Measurements from ENCODE around the gene HIGD2B.

DNA sequence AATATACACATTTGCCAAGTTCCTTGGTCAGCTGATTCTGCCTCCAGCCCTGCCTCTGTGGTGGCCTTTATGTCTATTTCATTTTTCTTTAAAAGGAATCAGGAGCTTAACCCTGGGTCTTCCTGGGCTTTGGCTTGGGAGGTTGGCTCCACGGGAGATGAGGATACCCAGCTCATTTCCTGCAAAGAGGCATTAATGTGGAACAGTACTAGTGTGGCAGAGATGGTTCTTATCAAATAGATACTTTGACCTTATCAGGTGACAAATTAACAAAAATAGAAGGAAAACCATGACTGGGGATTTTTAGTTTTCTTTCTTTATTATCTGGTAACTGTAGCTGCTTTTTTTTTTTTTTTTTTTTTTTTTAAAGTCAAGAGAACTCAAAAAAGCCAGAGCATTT, 42.8 kb upstream of the HIGD2B start:
- no peak for TF ChIP-seq TP53 (CRISPR knock-in tag; IDR thresholded peaks at IDR 0.05)
- no peak for TF ChIP-seq MAZ (IDR thresholded peaks at IDR 0.05; ENCODE audit: borderline replicate concordance, low read depth, low read length)
- TF ChIP-seq, protein P1, sequence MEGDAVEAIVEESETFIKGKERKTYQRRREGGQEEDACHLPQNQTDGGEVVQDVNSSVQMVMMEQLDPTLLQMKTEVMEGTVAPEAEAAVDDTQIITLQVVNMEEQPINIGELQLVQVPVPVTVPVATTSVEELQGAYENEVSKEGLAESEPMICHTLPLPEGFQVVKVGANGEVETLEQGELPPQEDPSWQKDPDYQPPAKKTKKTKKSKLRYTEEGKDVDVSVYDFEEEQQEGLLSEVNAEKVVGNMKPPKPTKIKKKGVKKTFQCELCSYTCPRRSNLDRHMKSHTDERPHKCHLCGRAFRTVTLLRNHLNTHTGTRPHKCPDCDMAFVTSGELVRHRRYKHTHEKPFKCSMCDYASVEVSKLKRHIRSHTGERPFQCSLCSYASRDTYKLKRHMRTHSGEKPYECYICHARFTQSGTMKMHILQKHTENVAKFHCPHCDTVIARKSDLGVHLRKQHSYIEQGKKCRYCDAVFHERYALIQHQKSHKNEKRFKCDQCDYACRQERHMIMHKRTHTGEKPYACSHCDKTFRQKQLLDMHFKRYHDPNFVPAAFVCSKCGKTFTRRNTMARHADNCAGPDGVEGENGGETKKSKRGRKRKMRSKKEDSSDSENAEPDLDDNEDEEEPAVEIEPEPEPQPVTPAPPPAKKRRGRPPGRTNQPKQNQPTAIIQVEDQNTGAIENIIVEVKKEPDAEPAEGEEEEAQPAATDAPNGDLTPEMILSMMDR (IDR thresholded peaks at IDR 0.05), result no peak
- TF ChIP-seq JUN (IDR thresholded peaks at IDR 0.05), result no peak
- TF ChIP-seq ZFP36 (IDR thresholded peaks at IDR 0.05; ENCODE audit: borderline replicate concordance, partially characterized antibody), result no peak
- TF ChIP-seq POLR2A (IDR thresholded peaks at IDR 0.05; ENCODE audit: low read length), result no peak
- no peak for TF ChIP-seq FOSL2 (IDR thresholded peaks at IDR 0.05)
- no peak for TF ChIP-seq FOSL2 (CRISPR knock-in tag; IDR thresholded peaks at IDR 0.05)
- no peak for TF ChIP-seq CHD2 (IDR thresholded peaks at IDR 0.05; ENCODE audit: low read length, partially characterized antibody)
- TF ChIP-seq, protein P2, sequence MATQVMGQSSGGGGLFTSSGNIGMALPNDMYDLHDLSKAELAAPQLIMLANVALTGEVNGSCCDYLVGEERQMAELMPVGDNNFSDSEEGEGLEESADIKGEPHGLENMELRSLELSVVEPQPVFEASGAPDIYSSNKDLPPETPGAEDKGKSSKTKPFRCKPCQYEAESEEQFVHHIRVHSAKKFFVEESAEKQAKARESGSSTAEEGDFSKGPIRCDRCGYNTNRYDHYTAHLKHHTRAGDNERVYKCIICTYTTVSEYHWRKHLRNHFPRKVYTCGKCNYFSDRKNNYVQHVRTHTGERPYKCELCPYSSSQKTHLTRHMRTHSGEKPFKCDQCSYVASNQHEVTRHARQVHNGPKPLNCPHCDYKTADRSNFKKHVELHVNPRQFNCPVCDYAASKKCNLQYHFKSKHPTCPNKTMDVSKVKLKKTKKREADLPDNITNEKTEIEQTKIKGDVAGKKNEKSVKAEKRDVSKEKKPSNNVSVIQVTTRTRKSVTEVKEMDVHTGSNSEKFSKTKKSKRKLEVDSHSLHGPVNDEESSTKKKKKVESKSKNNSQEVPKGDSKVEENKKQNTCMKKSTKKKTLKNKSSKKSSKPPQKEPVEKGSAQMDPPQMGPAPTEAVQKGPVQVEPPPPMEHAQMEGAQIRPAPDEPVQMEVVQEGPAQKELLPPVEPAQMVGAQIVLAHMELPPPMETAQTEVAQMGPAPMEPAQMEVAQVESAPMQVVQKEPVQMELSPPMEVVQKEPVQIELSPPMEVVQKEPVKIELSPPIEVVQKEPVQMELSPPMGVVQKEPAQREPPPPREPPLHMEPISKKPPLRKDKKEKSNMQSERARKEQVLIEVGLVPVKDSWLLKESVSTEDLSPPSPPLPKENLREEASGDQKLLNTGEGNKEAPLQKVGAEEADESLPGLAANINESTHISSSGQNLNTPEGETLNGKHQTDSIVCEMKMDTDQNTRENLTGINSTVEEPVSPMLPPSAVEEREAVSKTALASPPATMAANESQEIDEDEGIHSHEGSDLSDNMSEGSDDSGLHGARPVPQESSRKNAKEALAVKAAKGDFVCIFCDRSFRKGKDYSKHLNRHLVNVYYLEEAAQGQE (IDR thresholded peaks at IDR 0.05), result no peak
- TF ChIP-seq CEBPB (IDR thresholded peaks at IDR 0.05), result no peak
- TF ChIP-seq HEYL (CRISPR knock-in tag; IDR thresholded peaks at IDR 0.05), result no peak
- TF ChIP-seq, protein P3, sequence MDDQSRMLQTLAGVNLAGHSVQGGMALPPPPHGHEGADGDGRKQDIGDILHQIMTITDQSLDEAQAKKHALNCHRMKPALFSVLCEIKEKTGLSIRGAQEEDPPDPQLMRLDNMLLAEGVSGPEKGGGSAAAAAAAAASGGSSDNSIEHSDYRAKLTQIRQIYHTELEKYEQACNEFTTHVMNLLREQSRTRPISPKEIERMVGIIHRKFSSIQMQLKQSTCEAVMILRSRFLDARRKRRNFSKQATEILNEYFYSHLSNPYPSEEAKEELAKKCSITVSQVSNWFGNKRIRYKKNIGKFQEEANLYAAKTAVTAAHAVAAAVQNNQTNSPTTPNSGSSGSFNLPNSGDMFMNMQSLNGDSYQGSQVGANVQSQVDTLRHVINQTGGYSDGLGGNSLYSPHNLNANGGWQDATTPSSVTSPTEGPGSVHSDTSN (IDR thresholded peaks at IDR 0.05), result no peak
- no peak for TF ChIP-seq RFX5 (IDR thresholded peaks at IDR 0.05)

Measured in A549 (cell line).